GM12872 (cell line): ENCODE measurements around the gene IRAK4.

Experiments
- TF ChIP-seq, protein P1 (sequence below): IDR thresholded peaks from 3 replicates; pipeline ENCODE4 v1.5.1; 2011; ENCODE audit warnings: low read depth, mild to moderate bottlenecking, low read length, moderate library complexity; ENCODE audit not compliant: insufficient read depth

The IRAK4 gene

DNA sequence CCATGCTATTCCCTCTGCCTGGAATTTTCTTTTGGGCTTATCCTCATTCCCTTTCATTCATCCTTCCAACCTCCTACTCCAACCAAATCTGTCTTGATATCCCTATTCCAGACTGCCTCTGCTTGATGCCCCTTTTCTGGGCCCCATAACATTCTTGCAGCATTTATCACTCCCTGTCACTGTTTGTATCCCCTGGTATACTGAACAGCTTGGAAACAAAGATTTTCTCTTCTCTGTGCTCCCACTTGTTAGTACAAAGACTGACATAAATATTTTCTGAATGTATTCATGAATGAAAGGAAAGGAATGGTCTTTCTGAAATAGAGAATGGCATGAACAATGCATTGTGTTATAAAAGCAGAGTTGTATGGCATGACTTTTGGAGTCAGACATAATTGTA is 7.5 kb downstream of the IRAK4 start:
- TF ChIP-seq, protein P1, sequence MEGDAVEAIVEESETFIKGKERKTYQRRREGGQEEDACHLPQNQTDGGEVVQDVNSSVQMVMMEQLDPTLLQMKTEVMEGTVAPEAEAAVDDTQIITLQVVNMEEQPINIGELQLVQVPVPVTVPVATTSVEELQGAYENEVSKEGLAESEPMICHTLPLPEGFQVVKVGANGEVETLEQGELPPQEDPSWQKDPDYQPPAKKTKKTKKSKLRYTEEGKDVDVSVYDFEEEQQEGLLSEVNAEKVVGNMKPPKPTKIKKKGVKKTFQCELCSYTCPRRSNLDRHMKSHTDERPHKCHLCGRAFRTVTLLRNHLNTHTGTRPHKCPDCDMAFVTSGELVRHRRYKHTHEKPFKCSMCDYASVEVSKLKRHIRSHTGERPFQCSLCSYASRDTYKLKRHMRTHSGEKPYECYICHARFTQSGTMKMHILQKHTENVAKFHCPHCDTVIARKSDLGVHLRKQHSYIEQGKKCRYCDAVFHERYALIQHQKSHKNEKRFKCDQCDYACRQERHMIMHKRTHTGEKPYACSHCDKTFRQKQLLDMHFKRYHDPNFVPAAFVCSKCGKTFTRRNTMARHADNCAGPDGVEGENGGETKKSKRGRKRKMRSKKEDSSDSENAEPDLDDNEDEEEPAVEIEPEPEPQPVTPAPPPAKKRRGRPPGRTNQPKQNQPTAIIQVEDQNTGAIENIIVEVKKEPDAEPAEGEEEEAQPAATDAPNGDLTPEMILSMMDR: no peak

DNA sequence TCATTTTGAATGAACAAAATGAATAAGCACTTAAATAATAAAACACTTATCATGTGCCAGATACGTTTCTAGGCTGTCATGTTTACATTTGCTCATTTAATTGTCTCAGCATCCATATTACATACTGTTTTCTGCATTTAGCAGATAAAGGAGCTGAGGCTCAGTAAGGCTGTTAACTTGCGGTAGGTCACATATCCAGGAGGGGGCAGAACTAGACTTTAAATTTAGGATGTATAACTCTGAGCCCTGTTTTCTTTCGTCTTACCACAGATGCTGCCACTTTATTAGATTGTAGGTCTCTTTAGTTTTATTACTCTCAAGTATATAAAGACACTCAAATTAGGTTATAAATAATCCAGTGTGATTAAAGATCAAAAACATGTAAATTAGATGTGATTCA is 17.7 kb downstream of the IRAK4 start:
- TF ChIP-seq, protein P1: peak; percentile 37; the same call in 1 of the 3 replicates

- TF ChIP-seq, protein P1: no peak
These were observed 28.3 kb downstream of the IRAK4 start for GRCh38 chr12:43786899-43787693.

GRCh38 chr12:43789941-43790340 is 31.2 kb downstream of the IRAK4 start:
- TF ChIP-seq, protein P1: no peak

DNA sequence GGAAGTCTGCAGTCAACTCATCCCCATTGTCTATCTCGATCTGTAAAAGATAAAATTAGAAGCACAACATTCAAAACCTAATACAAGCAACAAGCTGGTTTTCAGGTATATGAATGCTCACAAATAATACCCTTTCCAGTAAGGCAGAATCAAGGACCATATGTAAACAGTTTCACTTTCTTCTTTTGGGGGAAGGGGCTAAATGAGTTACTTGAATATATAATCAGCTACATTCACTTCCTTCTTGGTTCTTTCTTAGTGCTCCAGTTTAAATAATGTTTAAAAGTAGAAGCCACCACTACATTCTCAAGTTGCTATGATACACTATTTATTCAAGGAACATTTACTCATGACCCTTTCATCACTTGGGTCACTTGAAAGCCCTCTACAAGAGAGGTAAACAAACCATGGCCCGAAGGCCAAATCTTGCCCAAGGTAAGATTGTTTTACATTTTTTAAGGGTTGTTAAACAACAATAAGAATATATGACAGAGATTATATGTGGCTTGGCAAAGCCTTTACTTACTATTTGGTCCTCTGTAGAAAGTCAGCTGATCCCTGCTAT is 37.0 kb downstream of the IRAK4 start:
- TF ChIP-seq, protein P1: no peak

- TF ChIP-seq, protein P1: no peak
These were observed 38.9 kb downstream of the IRAK4 start for GRCh38 chr12:43797561-43798217.

- TF ChIP-seq, protein P1: no peak
These were observed 46.6 kb downstream of the IRAK4 start for GRCh38 chr12:43805149-43805859.
